CD4-positive, alpha-beta T cell treated with Interleukin-4 for 4 hours (primary cell): ENCODE results near the gene HPS4.
"Not testable (repeated sequence)": the region's sequence is repeated elsewhere in the genome, so short reads cannot be mapped to it uniquely, and the experiment has no call there.

ENCODE experiments used
- DNase-seq: peaks from one replicate; pipeline ENCODE4 v3.0.0-alpha.2; 2020

The HPS4 gene

GRCh38 chr22:26438776-26439175 is 44.8 kb downstream of the HPS4 start:
- DNase-seq: not testable (repeated sequence)

GRCh38 chr22:26437694-26438392 is 45.7 kb downstream of the HPS4 start:
- DNase-seq: no peak

- DNase-seq: no peak
Observed at GRCh38 chr22:26436903-26437515, 46.6 kb downstream of the HPS4 start.

DNA sequence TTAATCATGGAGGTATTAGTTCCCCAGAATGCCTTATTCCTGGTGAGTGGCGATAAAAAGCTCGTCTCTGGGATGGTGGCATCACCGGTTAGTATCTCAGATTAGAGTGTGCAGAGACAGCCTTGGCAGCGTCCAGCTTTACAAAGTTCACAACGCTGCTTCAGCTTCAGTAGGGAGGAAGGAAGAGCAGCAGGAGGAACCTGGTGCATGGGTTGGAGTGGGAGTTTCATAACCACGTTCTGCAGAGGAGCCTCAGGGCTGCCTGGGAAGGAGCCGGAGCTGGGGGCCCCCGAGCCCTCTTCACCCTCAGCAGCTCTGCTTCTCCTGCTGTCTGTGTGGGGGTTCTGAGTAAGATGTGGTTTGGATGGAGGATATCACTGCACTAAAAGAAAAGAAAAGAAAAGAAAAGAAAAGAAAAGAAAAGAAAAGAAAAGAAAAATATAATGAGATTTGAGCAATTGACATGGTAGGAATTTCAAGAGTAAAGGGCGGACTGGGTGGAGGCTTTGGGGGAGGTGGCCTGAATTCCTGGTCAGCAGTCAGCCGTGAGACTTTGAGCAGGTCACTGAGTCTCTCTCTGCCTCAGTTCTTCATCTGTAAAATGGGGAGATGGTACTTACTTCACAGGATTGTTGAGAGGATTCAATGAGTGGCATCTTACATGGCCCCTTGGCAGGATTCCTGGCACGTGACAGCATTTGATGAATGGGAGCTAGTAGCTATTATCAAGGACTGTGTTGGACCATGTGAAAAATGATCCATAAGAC is 48.1 kb downstream of the HPS4 start:
- DNase-seq: no peak

GRCh38 chr22:26433805-26434204 is 49.8 kb downstream of the HPS4 start:
- DNase-seq: no peak

DNA sequence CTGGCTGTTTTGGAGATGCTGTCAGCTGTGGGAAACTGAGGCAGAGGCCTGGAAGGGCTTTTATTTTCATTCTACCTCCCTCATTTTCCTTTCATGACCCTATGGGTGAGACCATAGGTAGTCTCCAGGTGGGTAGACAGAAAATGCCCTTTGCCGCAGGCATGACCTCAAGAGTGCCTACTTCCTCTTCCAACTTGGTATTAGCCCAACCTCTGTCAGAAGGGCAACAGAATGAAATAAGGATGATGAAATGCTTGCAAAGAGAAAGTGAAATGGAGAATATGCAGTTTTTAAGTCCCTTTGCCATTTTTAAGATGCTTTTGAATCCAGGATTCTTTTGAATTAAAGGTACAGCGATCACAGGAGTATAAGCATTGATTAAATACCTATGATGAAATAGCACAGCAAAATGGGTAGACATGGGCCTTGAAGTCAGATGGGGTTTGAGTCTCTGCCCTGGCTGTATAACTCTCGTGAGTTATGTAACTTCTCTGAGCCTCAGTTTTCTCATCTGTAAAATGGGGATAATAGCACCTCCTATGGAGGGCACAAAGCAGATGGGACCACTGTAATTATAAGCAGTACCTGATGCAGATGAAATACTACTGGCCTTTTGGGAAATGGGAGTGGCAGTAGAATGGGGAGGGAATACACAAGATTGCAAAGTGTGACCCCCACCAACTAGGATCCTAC is 50.8 kb downstream of the HPS4 start:
- DNase-seq: peak; percentile 19

- DNase-seq: no peak
Observed at GRCh38 chr22:26431261-26431995, 52.2 kb downstream of the HPS4 start.

- DNase-seq: no peak
Observed at GRCh38 chr22:26430600-26430999, 53.0 kb downstream of the HPS4 start.

- no peak for DNase-seq
Observed at GRCh38 chr22:26429458-26430286, 53.9 kb downstream of the HPS4 start.

- peak; percentile 82 for DNase-seq
Observed at GRCh38 chr22:26428515-26429457, 54.8 kb downstream of the HPS4 start, which contains the start of gene ASPHD2. Gene ASPHD2 (plus strand): TSS chr22:26429260. CDS start chr22:26433616, 4,356 bp downstream.

DNA sequence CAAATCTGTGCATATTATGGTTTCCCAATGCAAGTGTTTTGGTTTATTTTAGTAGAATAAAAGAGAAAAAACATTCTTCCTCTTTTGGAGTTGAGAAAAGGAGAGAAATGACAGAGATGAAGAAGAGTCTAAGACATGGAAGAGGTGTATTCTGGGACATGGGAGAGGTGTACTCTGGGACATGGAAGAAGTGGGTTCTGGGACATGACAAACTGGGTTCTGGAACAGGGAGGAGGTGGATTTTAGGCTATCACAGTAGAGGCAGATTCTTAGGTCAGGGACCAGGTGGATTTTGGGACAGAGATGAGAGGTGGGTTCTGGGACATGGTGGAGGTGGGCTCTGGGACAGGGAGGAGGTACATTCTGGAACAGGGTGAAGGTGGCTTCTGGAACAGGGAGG is 56.7 kb downstream of the HPS4 start:
- DNase-seq: no peak

DNA sequence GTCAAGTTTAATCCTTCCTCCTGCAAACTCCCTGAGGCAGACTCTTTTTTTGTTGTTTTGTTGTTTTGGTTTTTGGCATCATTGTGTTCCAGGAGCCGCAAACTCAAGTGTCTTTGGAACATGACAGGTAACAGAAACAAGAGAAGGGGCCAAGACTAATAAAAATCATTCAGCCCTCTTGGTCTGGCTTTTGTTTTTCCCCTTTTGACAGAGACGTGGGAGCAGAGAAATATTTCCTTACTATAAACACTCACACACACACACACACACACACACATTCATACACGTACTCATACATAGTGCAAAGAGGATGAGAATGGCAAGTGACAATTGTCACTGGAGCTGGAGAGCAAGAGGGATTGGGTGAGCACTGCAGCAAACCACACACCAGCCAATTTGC is 65.0 kb downstream of the HPS4 start:
- no peak for DNase-seq

DNA sequence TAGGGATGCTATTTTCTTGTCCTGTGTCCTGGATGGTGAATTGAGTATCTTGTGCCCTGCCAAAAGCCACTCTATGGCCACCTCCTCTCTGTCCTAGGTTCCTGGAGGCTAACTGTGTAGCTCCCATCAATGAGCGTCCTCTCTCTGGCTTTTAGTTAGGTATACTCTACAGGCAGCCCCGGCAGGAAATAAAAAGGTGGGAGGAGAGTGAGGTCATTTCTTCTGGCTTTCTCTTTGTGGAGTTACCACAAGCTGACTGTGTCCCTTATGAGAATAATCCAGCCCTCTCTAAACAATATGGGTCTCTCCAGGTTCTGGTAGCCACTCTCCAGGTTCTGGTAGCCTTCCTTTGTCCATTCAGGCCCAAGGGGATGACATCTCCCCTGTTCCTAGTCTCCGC is 66.2 kb downstream of the HPS4 start:
- no peak for DNase-seq

DNA sequence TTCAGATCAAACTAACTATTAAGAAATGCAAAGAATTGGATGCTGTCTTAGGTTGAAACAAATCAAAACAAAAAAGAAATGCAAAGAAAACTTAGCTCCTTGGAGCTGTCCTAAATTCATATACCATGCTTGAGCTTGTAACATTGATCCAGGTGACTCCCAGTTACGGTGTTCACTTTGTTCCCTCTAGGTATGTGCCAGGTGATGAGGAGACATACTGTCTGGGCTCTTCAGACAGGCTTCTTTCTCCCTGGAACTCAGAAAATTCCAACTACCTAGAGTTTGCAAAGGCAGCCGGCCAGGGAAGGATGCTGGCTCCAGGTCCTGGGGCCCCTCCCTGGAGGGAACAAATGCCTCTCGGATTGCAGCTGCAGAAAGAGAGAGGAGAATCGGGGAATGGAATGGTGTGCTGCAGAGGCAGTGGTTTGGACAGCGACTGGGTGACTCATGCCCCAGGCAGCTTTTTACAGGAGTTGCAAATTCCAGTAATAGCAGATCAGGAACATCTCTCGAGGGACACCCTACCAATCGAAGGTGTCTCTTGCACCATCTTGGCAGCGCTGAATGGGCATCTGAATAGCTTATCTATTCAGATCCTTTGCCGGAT is 66.8 kb downstream of the HPS4 start:
- DNase-seq: no peak

DNA sequence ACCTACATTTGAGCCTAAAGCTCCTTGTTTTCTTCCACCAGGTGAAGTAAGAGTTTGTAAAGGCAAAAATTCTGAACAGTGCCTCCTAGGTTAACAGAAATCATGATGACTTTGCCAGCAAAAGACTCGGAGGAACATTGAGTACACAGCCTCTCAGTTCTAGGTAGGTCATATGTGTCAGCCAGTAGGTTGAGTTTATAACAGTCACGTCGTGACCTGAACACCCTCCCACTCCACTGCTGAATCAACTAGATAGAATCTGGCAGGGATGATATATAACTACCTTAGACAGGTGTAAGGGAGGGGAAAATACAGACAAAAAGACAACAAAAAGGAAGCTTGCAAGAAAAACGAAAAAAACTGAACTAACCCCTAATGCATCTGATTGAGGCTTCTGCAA is 67.3 kb downstream of the HPS4 start:
- DNase-seq: no peak

- DNase-seq: no peak
Observed at GRCh38 chr22:26414347-26414746, 69.2 kb downstream of the HPS4 start.

- no peak for DNase-seq
Observed at GRCh38 chr22:26410386-26410785, 73.2 kb downstream of the HPS4 start.

GRCh38 chr22:26409719-26410335 is 73.8 kb downstream of the HPS4 start:
- DNase-seq: no peak

GRCh38 chr22:26408562-26409220 is 74.9 kb downstream of the HPS4 start:
- not testable (repeated sequence) for DNase-seq
